MG63 (cell line): ENCODE measurements around the gene RHOC. TPM values are rescaled to one million over a fixed set of nuclear protein-coding genes. Genes with fewer than 3 reads are reported as not detected.
"Not testable (repeated sequence)": the region's sequence is repeated elsewhere in the genome, so short reads cannot be mapped to it uniquely, and the experiment has no call there.

Experiments
- DNase-seq: peaks from one replicate; pipeline ENCODE4 v3.0.0-alpha.2; 2020
- H3K27me3 ChIP-seq: fragments of 250-450 bp; sonication (Bioruptor Pico); 2 replicates; pipeline ENCODE4 v1.5.1; 2020; ENCODE audit warnings: mild to moderate bottlenecking, moderate library complexity
- H3K36me3 ChIP-seq: fragments of 250-450 bp; sonication (Bioruptor Pico); 2 replicates; pipeline ENCODE4 v1.5.1; 2020; ENCODE audit warnings: mild to moderate bottlenecking, moderate library complexity
- H3K4me3 ChIP-seq: fragments of 250-450 bp; sonication (Bioruptor Pico); 2 replicates; pipeline ENCODE4 v1.5.1; 2020; ENCODE audit warnings: mild to moderate bottlenecking, moderate library complexity
- H3K9me3 ChIP-seq: fragments of 250-450 bp; sonication (Bioruptor Pico); 2 replicates; pipeline ENCODE4 v1.5.1; 2020; ENCODE audit warnings: mild to moderate bottlenecking, moderate library complexity
- total RNA-seq: library from RNA; depleted of rRNA; stranded (reverse); fragments of >200 nt; shearing (Covaris generic); gene quantifications from 2 replicates; pipeline ENCODE4 v1.2.3, GENCODE V29; 2014; ENCODE audit warnings: low replicate concordance; rRNA removed

RHOC gene
- 568 and 693 TPM in 2 replicates for total RNA-seq

- peaks cover 37% of the 10 kb centered on the region for H3K36me3 ChIP-seq
- no peaks in the 10 kb centered on the region for H3K9me3 ChIP-seq
- DNase-seq = peak; percentile 76
- H3K27me3 ChIP-seq = no peaks in the 10 kb centered on the region
- peak within 1 kb of the TSS; percentile 82 for H3K4me3 ChIP-seq
Measured at GRCh38 chr1:112706505-112707220, at the start of gene RHOC. TSS of gene RHOC (minus strand) at chr1:112707127. CDS start at chr1:112703799, 3,328 bp downstream.

GRCh38 chr1:112754116-112754628 is 47.2 kb upstream of the RHOC start:
- no peak overlapping the region for H3K4me3 ChIP-seq
- no peak for DNase-seq
- H3K9me3 ChIP-seq = peaks cover 2% of the 10 kb centered on the region; the same call in 1 of the 2 replicates
- H3K36me3 ChIP-seq = no peaks in the 10 kb centered on the region
- H3K27me3 ChIP-seq = no peaks in the 10 kb centered on the region

- no peak for DNase-seq
- Histone ChIP-seq H3K4me3 (no peak overlapping the region), H3K36me3 (no peaks in the 10 kb centered on the region), H3K9me3 (no peaks in the 10 kb centered on the region), H3K27me3 (no peaks in the 10 kb centered on the region)
Measured at GRCh38 chr1:112748396-112748795, 41.5 kb upstream of the RHOC start.

- DNase-seq = no peak
- no peaks in the 10 kb centered on the region for H3K36me3 ChIP-seq
Measured at GRCh38 chr1:112744009-112744578, 37.2 kb upstream of the RHOC start.

GRCh38 chr1:112743174-112744008 is 36.5 kb upstream of the RHOC start:
- Histone ChIP-seq H3K9me3 (peaks cover 5% of the 10 kb centered on the region), H3K36me3 (no peaks in the 10 kb centered on the region), H3K4me3 (no peak overlapping the region), H3K27me3 (no peaks in the 10 kb centered on the region)
- no peak for DNase-seq

More at GRCh38 chr1:112744009-112744578, 37.2 kb upstream of the RHOC start:
- Histone ChIP-seq H3K4me3 (no peak overlapping the region), H3K9me3 (peaks cover 3% of the 10 kb centered on the region), H3K27me3 (no peaks in the 10 kb centered on the region)

GRCh38 chr1:112737573-112737972 is 30.6 kb upstream of the RHOC start:
- Histone ChIP-seq H3K4me3 (no peak overlapping the region), H3K27me3 (no peaks in the 10 kb centered on the region), H3K36me3 (no peaks in the 10 kb centered on the region), H3K9me3 (peaks cover 5% of the 10 kb centered on the region)
- DNase-seq = no peak

GRCh38 chr1:112735752-112736151 is 28.8 kb upstream of the RHOC start:
- Histone ChIP-seq H3K4me3 (no peak overlapping the region), H3K27me3 (no peaks in the 10 kb centered on the region), H3K36me3 (no peaks in the 10 kb centered on the region), H3K9me3 (peaks cover 5% of the 10 kb centered on the region)
- peak; percentile 45 for DNase-seq

GRCh38 chr1:112731451-112731850 is 24.5 kb upstream of the RHOC start:
- Histone ChIP-seq H3K9me3 (no peaks in the 10 kb centered on the region), H3K36me3 (no peaks in the 10 kb centered on the region), H3K4me3 (no peak overlapping the region), H3K27me3 (no peaks in the 10 kb centered on the region)
- DNase-seq = no peak

- Histone ChIP-seq H3K9me3 (no peaks in the 10 kb centered on the region), H3K4me3 (no peak overlapping the region), H3K36me3 (no peaks in the 10 kb centered on the region), H3K27me3 (no peaks in the 10 kb centered on the region)
- no peak for DNase-seq
Measured at GRCh38 chr1:112729909-112730308, 23.0 kb upstream of the RHOC start.

GRCh38 chr1:112729011-112729410 is 22.1 kb upstream of the RHOC start:
- DNase-seq, H3K9me3 ChIP-seq, H3K36me3 ChIP-seq, H3K4me3 ChIP-seq, H3K27me3 ChIP-seq: not testable (repeated sequence)

GRCh38 chr1:112728306-112728971 is 21.5 kb upstream of the RHOC start:
- H3K27me3 ChIP-seq, H3K9me3 ChIP-seq, DNase-seq, H3K36me3 ChIP-seq, H3K4me3 ChIP-seq: not testable (repeated sequence)

GRCh38 chr1:112727716-112728115 is 20.8 kb upstream of the RHOC start:
- DNase-seq = no peak

GRCh38 chr1:112724240-112724639 is 17.3 kb upstream of the RHOC start:
- H3K27me3 ChIP-seq, H3K9me3 ChIP-seq, H3K4me3 ChIP-seq, DNase-seq, H3K36me3 ChIP-seq: not testable (repeated sequence)

More at GRCh38 chr1:112727716-112728115, 20.8 kb upstream of the RHOC start:
- Histone ChIP-seq H3K9me3 (no peaks in the 10 kb centered on the region), H3K36me3 (no peaks in the 10 kb centered on the region), H3K4me3 (no peak overlapping the region), H3K27me3 (no peaks in the 10 kb centered on the region)

GRCh38 chr1:112723511-112723839 is 16.5 kb upstream of the RHOC start:
- no peak overlapping the region for H3K4me3 ChIP-seq
- no peaks in the 10 kb centered on the region for H3K27me3 ChIP-seq
- DNase-seq = no peak

GRCh38 chr1:112722601-112723510 is 15.9 kb upstream of the RHOC start:
- no peak for DNase-seq

More at GRCh38 chr1:112723511-112723839, 16.5 kb upstream of the RHOC start:
- Histone ChIP-seq H3K9me3 (no peaks in the 10 kb centered on the region), H3K36me3 (no peaks in the 10 kb centered on the region)

More at GRCh38 chr1:112722601-112723510, 15.9 kb upstream of the RHOC start:
- no peaks in the 10 kb centered on the region for H3K36me3 ChIP-seq
- no peaks in the 10 kb centered on the region for H3K27me3 ChIP-seq
- no peaks in the 10 kb centered on the region for H3K9me3 ChIP-seq
- H3K4me3 ChIP-seq = no peak overlapping the region
